ENCODE results near the gene SF3A2. TPM values are rescaled to one million over a fixed set of nuclear protein-coding genes. Genes with fewer than 3 reads are reported as not detected.

The SF3A2 gene
- total RNA-seq, 4 donors from 2014 or later, result 25.7 to 39.8 (median 30.3) TPM

GRCh38 chr19:2246014-2246620, 9.5 kb downstream of the SF3A2 start:
- TF ChIP-seq POLR2A (IDR thresholded peaks at IDR 0.05) (no peak), CTCF (IDR thresholded peaks at IDR 0.05) (no peak)
- intact Hi-C loops (cut with DNase I), result no loop called here
- DNase-seq, result no peak
- 93 to 97% methylated on average over 14 to 18 of the region's 25 CpGs for WGBS, 2 donors
- no peaks in the 10 kb centered on the region for H3K9me3 ChIP-seq
- peaks cover 48 to 51% of the 10 kb centered on the region in 2 donors for H3K36me3 ChIP-seq
- H3K27me3 ChIP-seq, result no peaks in the 10 kb centered on the region
- H3K4me3 ChIP-seq (replicated peaks in 1 of 3), result no peak overlapping the region
- peaks cover 12 to 22% of the 10 kb centered on the region in 2 donors for H3K4me1 ChIP-seq
- no peak overlapping the region for H3K27ac ChIP-seq

- TF ChIP-seq CTCF (IDR thresholded peaks at IDR 0.05), result no peak
- TF ChIP-seq POLR2A (IDR thresholded peaks at IDR 0.05), result no peak
- 72 to 89% methylated on average over 7 to 23 of the region's 26 CpGs for WGBS, 2 donors
- DNase-seq, result no peak
- H3K4me3 ChIP-seq (replicated peaks in 1 of 3), result no peak overlapping the region
- H3K36me3 ChIP-seq, result peaks cover 48 to 51% of the 10 kb centered on the region in 2 donors
- H3K27me3 ChIP-seq, result no peaks in the 10 kb centered on the region
- no peak overlapping the region for H3K27ac ChIP-seq
- no peaks in the 10 kb centered on the region for H3K9me3 ChIP-seq
- intact Hi-C loops (cut with DNase I), result no loop called here
- peaks cover 4 to 20% of the 10 kb centered on the region in 2 donors for H3K4me1 ChIP-seq
Measured at GRCh38 chr19:2246801-2247361, 10.3 kb downstream of the SF3A2 start.

- peaks cover 0 to 25% of the 10 kb centered on the region in 2 donors for H3K4me1 ChIP-seq
- TF ChIP-seq POLR2A (IDR thresholded peaks at IDR 0.05) (no peak), CTCF (IDR thresholded peaks at IDR 0.05) (no peak)
- no peak for DNase-seq
- H3K27me3 ChIP-seq, result peaks cover 2% of the 10 kb centered on the region
- no peaks in the 10 kb centered on the region for H3K9me3 ChIP-seq
- 94 to 95% methylated on average over 16 to 26 of the region's 28 CpGs for WGBS, 2 donors
- H3K4me3 ChIP-seq (replicated peaks in 1 of 3), result no peak overlapping the region
- no peak overlapping the region for H3K27ac ChIP-seq
- intact Hi-C loops (cut with DNase I), result no loop called here
- H3K36me3 ChIP-seq, result peaks cover 48 to 51% of the 10 kb centered on the region in 2 donors
Measured at GRCh38 chr19:2247433-2248101, 10.9 kb downstream of the SF3A2 start.

GRCh38 chr19:2248136-2249009, 11.7 kb downstream of the SF3A2 start:
- DNase-seq, result no peak
- H3K4me1 ChIP-seq, result peaks cover 0 to 33% of the 10 kb centered on the region in 2 donors
- no peak for TF ChIP-seq CTCF (IDR thresholded peaks at IDR 0.05)
- no peak for TF ChIP-seq POLR2A (IDR thresholded peaks at IDR 0.05)

More at GRCh38 chr19:2248136-2249009, 11.7 kb downstream of the SF3A2 start:
- intact Hi-C loops (cut with DNase I), result no loop called here
- no peak overlapping the region for H3K4me3 ChIP-seq (replicated peaks in 1 of 3)
- peaks cover 46 to 49% of the 10 kb centered on the region in 2 donors for H3K36me3 ChIP-seq
- H3K27me3 ChIP-seq, result peaks cover 10% of the 10 kb centered on the region
- no peak overlapping the region for H3K27ac ChIP-seq
- H3K9me3 ChIP-seq, result no peaks in the 10 kb centered on the region
- WGBS, 2 donors, result 84 to 88% methylated on average over 14 to 15 of the region's 21 CpGs
